K562 (cell line): ENCODE results near the gene SIX3. TPM values are rescaled to one million over a fixed set of nuclear protein-coding genes. Genes with fewer than 3 reads are reported as not detected.

Source experiments
- ATAC-seq: fragments of 200-7000 bp; cut with Tn5 transposase; 3 replicates; pipeline ENCODE4 v1.9.1; 2020; ENCODE audit warnings: moderate library complexity
- BruUV-seq: library from RNA; stranded (reverse); fragments of 400-500 nt; replicated peaks from 2 replicates; lab custom pipeline; 2021; lab: Mats Ljungman, UMichigan
- CTCF ChIA-PET: fragments of 300-600 bp; formaldehyde crosslinking; extraction: SDS; loops from one replicate; lab custom pipeline; 2021; ENCODE audit warnings: low intra/inter-chr PET ratio; lab: Yijun Ruan, JAX
- POLR2A ChIA-PET: fragments of 300-600, 350-650 bp; sonication (Branson Sonifier 250); formaldehyde crosslinking; extraction: SDS; loops from one replicate; lab custom pipeline; 2021; ENCODE audit warnings: antibody characterized with exemption, inconsistent platforms; lab: Yijun Ruan, JAX
- DNase-seq, 4 experiments: peaks; one replicate each; pipeline versions ENCODE4 v3.0.0 to v3.0.0-alpha.2; 2011 to 2018; ENCODE audit warnings: low spot score in 3 of 4, mixed read lengths in 3 of 4; ENCODE audit errors: extremely low read depth in 1 of 4
- FAIRE-seq: peaks from 2 replicates; lab custom pipeline; 2011; peaks lifted over from hg19 to GRCh38; lab: Jason Lieb, UNC
- H2AFZ ChIP-seq: 2 replicates; pipeline ENCODE4 v1.6.0; 2011; ENCODE audit warnings: low read depth, low read length, control low read depth, inconsistent platforms
- H3K27ac ChIP-seq: fragments of 200-600 bp; 3 replicates; pipeline ENCODE4 v1.8.0; 2011; ENCODE audit warnings: low read depth, mild to moderate bottlenecking, control low read depth, inconsistent platforms, low read length, moderate library complexity, mixed read lengths; ENCODE audit errors: extremely low read depth
- H3K27me3 ChIP-seq, 2 experiments: fragments of 300-600 bp in 1 of 2; 2 replicates in 1 of 2; 3 replicates in 1 of 2; pipeline versions ENCODE4 v1.6.0 to v1.8.0; 2011; ENCODE audit warnings: inconsistent platforms in 2 of 2, low read length in 2 of 2, mild to moderate bottlenecking in 1 of 2, mixed read lengths in 1 of 2, moderate library complexity in 1 of 2; ENCODE audit not compliant: control insufficient read depth in 2 of 2, insufficient read depth in 2 of 2
- H3K36me3 ChIP-seq: fragments of 300-600 bp; 3 replicates; pipeline ENCODE4 v1.8.0; 2011; ENCODE audit warnings: mild to moderate bottlenecking, low read length, inconsistent platforms; ENCODE audit not compliant: control insufficient read depth, insufficient read depth
- H3K4me1 ChIP-seq, 2 experiments: fragments of 200-600 bp in 1 of 2; replicated peaks in 1 of 2; 2 replicates in 1 of 2; 3 replicates in 1 of 2; pipeline versions ENCODE4 v1.5.1 to v1.8.0; 2011; ENCODE audit warnings: inconsistent platforms in 2 of 2, low read length in 2 of 2, mild to moderate bottlenecking in 1 of 2, mixed read lengths in 1 of 2, moderate library complexity in 1 of 2; ENCODE audit not compliant: control insufficient read depth in 2 of 2, insufficient read depth in 2 of 2
- H3K4me2 ChIP-seq: 2 replicates; pipeline ENCODE4 v1.6.1; 2011; ENCODE audit warnings: low read length, control low read depth, inconsistent platforms, mixed read lengths; ENCODE audit not compliant: insufficient read depth
- H3K4me3 ChIP-seq: fragments of 200-600 bp; sonication (generic), shearing (Covaris generic); 2 replicates; pipeline ENCODE4 v1.5.1; 2016; ENCODE audit warnings: control low read depth, inconsistent platforms
- H3K79me2 ChIP-seq: fragments of 200-600 bp; 3 replicates; pipeline ENCODE4 v1.8.0; 2011; ENCODE audit warnings: low read length, inconsistent platforms; ENCODE audit not compliant: control insufficient read depth, insufficient read depth
- H3K9ac ChIP-seq, 2 experiments: 2 replicates each; pipeline versions ENCODE4 v1.6.0 to v1.6.1; 2011; ENCODE audit warnings: low read depth in 2 of 2, low read length in 2 of 2, control low read depth in 1 of 2, inconsistent platforms in 1 of 2, mild to moderate bottlenecking in 1 of 2, mixed read lengths in 1 of 2; ENCODE audit not compliant: insufficient read depth in 1 of 2
- H3K9me1 ChIP-seq: one replicate; pipeline ENCODE4 v1.6.0; 2011; ENCODE audit warnings: inconsistent platforms, mild to moderate bottlenecking, low read length, moderate library complexity; ENCODE audit not compliant: control insufficient read depth, insufficient read depth
- H3K9me3 ChIP-seq: replicated peaks from 2 replicates; pipeline ENCODE4 v1.5.1; 2011; ENCODE audit warnings: low read depth, low read length, inconsistent platforms; ENCODE audit not compliant: control insufficient read depth, insufficient read depth
- H4K20me1 ChIP-seq: replicated peaks from 2 replicates; pipeline ENCODE4 v1.6.1; 2011; ENCODE audit warnings: low read length, inconsistent platforms, mixed read lengths; ENCODE audit not compliant: control insufficient read depth, insufficient read depth
- BCLAF1 ChIP-seq, 2 experiments: fragments of 450-650 bp in 1 of 2; IDR thresholded peaks; 2 replicates each; pipeline ENCODE4 v1.6.1; 2011 to 2017; ENCODE audit warnings: low read depth in 2 of 2, antibody characterized with exemption in 1 of 2, borderline replicate concordance in 1 of 2, low read length in 1 of 2, mild to moderate bottlenecking in 1 of 2, mixed read lengths in 1 of 2; ENCODE audit not compliant: control insufficient read depth in 1 of 2
- CREB5 ChIP-seq: fragments of 250-450 bp; sonication (Bioruptor Pico); IDR thresholded peaks from 2 replicates; pipeline ENCODE4 v1.5.0; 2020; ENCODE audit warnings: mild to moderate bottlenecking
- DACH1 ChIP-seq: fragments of 450-650 bp; IDR thresholded peaks from 2 replicates; pipeline ENCODE4 v1.6.1; 2018; ENCODE audit not compliant: partially characterized antibody
- EP300 ChIP-seq: IDR thresholded peaks from 2 replicates; pipeline ENCODE4 v1.6.1; 2012; ENCODE audit warnings: low read length, improper control_type of control experiment
- GATAD2A ChIP-seq: fragments of 450-650 bp; IDR thresholded peaks from 2 replicates; pipeline ENCODE4 v1.6.1; 2017
- HMGXB4 ChIP-seq: sonication (generic); formaldehyde crosslinking; IDR thresholded peaks from 2 replicates; pipeline ENCODE4 v1.8.1; 2023; ENCODE audit warnings: mild to moderate bottlenecking, missing genetic modification reagents
- NONO ChIP-seq, 2 experiments: fragments of 200-400 bp in 1 of 2; fragments of 450-650 bp in 1 of 2; formaldehyde crosslinking in 1 of 2; IDR thresholded peaks; 2 replicates each; pipeline ENCODE4 v1.6.1; 2017; ENCODE audit warnings: low read depth in 2 of 2, mild to moderate bottlenecking in 2 of 2, moderate library complexity in 2 of 2, low read length in 1 of 2
- PYGO2 ChIP-seq: fragments of 450-650 bp; IDR thresholded peaks from 2 replicates; pipeline ENCODE4 v1.6.1; 2016; ENCODE audit warnings: mild to moderate bottlenecking, missing genetic modification characterization, moderate library complexity, missing compliant biosample characterization
- WGBS: fragments of 100-300 bp; shearing (Covaris generic); methylation state at CpG from one replicate; pipeline ENCODE4 v1.1.6; 2016; ENCODE audit warnings: low coverage, mixed read lengths; ENCODE audit not compliant: insufficient coverage; ENCODE audit errors: missing lambda C conversion rate; 5-methylcytosine and 5-hydroxymethylcytosine counted together
- in situ Hi-C: fragments of 300-500 bp; cut with MboI; formaldehyde crosslinking; loops from 4 replicates; pipeline ENCODE4 v1.15.0; 2018; ENCODE audit warnings: inconsistent platforms, mixed read lengths
- intact Hi-C: fragments of 100-400 bp; cut with micrococcal nuclease; formaldehyde crosslinking; loops from 2 replicates; pipeline ENCODE4 v1.14.2; 2022
- polyA plus RNA-seq, 8 experiments: library from polyadenylated mRNA; depleted of rRNA in 4 of 8; stranded (reverse) in 5 of 8; unstranded in 3 of 8; fragments of >200 nt; fragmentation: Nextera tagmentation in 2 of 8; fragmentation: Illumina TruSeq in 1 of 8; extraction: Ambion mirVana in 2 of 8; extraction: Trizol in 1 of 8; gene quantifications; 2 replicates each; pipeline versions ENCODE4 v1.2.1 to v1.2.3, GENCODE V29; 2011 to 2014; ENCODE audit warnings: inconsistent platforms in 1 of 8, missing spikeins in 1 of 8
- total RNA-seq, 7 experiments: library from RNA; depleted of rRNA in 6 of 7; stranded (reverse); fragments of >200 nt in 6 of 7; fragmentation: Illumina TruSeq in 2 of 7; extraction: Trizol in 2 of 7; gene quantifications; 2 replicates each; pipeline versions ENCODE4 v1.2.1 to v1.2.3, GENCODE V29; 2011 to 2021; ENCODE audit warnings: low replicate concordance in 1 of 7

The SIX3 gene
- total and polyA plus RNA-seq, 9 of the 15 experiments (the other 6 are each of a cell fraction or from before 2014, with no cell fraction given), result not detected

GRCh38 chr2:44938287-44939105 is 3.0 kb upstream of the SIX3 start:
- in situ Hi-C loops (no loop called here), intact Hi-C loops (no loop called here)
- Histone ChIP-seq H3K79me2 (no peaks in the 10 kb centered on the region), H3K27ac (no peak overlapping the region), H3K4me3 (no peak overlapping the region), H3K9me1 (no peaks in the 10 kb centered on the region), H2AFZ (no peak overlapping the region), H3K27me3 (peaks cover 37 to 78% of the 10 kb centered on the region in 2 experiments; a peak in 3 of 5 replicates), H3K4me2 (no peak overlapping the region), H3K4me1 (peaks cover 0 to 20% of the 10 kb centered on the region in 2 experiments; a peak in 2 of 5 replicates), H4K20me1 (no peaks in the 10 kb centered on the region), H3K9ac (no peak overlapping the region), H3K36me3 (no peaks in the 10 kb centered on the region), H3K9me3 (no peaks in the 10 kb centered on the region)
- ATAC-seq, result no peak
- DNase-seq, result no peak
- no peak for TF ChIP-seq CREB5
- no peak for TF ChIP-seq DACH1
- no peak for TF ChIP-seq PYGO2
- no peak for TF ChIP-seq HMGXB4
- TF ChIP-seq NONO (IDR thresholded peaks at IDR 0.05; ENCODE audit: low read depth in 2 of 2, low read length in 1 of 2), result no peak
- TF ChIP-seq GATAD2A, result no peak
- no peak for TF ChIP-seq EP300
- TF ChIP-seq BCLAF1 (IDR thresholded peaks at IDR 0.05; ENCODE audit: borderline replicate concordance in 1 of 2, control insufficient read depth in 1 of 2, low read depth in 2 of 2, low read length in 1 of 2), result no peak
- no peak for FAIRE-seq
- 12% methylated on average over 46 of the region's 62 CpGs for WGBS
- no TSS peak for BruUV-seq
- ChIA-PET CTCF (no interaction called here), POLR2A (interaction anchor here (0.6 kb wide), 1 partner anchor 21 kb away, joined by 5 read pairs; no protein-coding TSS in a partner anchor)
